GM19372 (cell line): ENCODE measurements around the gene ZFYVE28.
"Not testable (repeated sequence)": the region's sequence is repeated elsewhere in the genome, so short reads cannot be mapped to it uniquely, and the experiment has no call there.

Source experiments
- ATAC-seq: cut with Tn5 transposase; IDR thresholded peaks from one replicate; pipeline ENCODE4 v1.9.1; 2021; ENCODE audit warnings: mild to moderate bottlenecking, low read depth, moderate library complexity; ENCODE audit not compliant: unreplicated experiment

The ZFYVE28 gene

DNA sequence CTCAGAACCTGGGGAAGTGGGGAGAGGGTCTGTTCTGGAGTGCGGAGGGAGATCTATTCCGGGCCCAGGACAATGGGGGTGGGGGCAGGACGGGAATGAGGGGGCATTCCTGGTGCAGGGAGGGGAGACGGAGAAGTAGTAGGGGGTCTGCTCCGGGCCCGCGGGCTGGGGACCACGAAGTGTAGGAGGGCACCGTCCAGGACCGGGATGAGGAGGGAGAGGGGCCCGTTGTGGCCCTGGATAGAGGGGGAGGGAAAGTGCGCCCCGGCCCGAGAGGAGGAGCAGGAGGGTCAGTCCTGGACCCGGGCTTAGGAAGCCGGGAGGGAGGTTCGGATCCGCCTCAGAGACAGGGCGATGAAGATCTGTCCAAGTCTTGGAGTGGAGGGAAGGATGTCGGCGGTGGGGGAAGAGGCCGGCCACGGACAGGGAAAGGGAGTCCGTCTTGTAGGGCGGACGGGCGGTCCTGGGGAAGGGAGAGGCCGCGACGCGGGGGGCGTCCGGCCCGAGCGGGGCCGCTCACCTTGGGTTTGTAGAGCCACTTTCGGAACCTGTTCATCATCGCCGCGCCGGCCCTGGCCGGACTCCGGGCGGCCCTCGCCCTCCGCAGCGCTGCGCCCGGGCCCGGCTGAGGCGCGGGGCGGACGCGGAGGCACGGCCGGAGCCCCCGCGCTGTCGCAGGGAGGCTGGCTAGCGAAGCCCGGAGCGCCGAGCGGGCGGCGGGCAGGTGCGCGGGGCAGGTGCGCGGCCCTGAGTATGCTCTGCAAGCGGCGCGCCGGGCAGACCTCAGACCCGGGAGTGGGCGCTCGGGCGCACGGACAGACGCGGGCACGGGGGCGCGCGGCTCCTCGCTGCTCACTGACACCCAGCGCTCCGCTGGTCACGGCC, at the start of gene ZFYVE28:
ZFYVE28 (minus strand) TSS at position 881 of the 885 bp plus-strand sequence; CDS start at position 559, 322 bp downstream.
- ATAC-seq = no peak

DNA sequence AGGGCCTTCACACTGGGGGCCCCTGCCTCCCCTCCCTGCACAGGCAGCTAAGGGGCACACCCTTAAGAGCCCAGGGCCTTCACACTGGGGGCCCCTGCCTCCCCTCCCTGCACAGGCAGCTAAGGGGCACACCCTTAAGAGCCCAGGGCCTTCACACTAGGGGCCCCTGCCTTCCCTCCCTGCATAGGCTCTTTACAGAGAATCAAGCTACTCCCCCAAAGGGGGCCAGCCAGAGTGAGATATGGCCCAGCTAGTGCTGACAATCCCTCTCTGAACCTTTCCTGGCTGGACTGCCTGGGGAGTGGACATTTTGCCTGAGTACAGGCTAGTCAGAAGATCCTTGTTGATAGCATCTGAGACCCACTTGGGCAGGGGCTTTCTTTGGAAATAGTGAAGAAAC, 47.1 kb upstream of the ZFYVE28 start:
- ATAC-seq = not testable (repeated sequence)

DNA sequence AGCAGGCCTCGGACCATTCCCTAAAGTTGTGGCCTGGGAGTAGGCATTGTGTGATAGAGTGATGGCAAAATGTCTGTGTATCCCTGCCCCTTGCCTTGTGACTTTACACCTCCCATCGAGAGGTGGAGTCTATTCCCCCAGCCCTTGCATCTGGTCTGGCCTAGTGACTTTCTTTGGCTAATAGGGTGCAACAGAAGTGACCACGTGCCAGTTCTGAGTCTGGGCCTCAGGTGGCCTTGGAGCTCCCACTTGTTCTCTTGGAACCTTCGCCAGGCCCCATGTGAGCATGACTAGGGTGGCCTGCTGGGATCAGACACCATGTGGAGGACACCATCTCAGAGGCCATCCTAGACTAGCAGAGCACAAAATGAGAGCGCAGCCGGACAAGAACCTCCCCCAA, 46.6 kb upstream of the ZFYVE28 start:
- no peak for ATAC-seq

DNA sequence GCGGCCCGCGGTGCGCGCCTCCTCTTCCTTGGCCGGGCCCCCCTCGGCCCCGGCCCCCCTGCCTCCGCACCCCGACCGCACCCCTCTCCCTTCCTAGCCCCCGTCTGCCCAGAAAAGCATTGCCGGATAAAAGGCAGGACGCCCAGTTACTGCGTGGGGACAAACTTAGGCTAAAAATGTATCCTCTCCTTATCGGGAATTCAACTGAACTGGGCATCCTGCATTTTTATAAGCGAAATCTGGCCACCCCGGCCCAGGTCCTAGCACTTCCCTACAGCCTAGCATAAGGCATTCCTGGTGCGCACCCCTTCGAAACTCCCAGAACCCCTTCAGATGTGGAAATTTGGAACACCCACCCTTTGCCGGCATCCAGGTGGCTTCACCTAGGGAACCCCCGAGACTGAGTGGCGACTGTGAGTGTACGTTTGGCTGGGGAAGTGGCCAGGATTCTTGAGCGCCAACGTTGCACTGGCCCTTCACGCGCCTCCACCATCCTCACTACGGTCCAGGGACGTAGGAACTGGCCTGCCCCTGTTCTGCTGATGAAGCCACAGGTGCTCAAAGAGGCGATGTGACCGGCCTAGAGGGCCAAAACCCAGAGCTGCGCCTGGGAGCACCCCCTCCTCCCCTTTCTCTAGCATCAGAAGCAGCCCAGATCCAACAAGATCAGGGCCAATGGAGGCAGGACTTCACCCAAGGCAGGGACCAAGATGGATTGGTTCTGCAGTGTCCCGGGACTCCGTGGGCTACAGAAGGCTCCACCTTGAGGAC, 44.7 kb upstream of the ZFYVE28 start:
- ATAC-seq = no peak

DNA sequence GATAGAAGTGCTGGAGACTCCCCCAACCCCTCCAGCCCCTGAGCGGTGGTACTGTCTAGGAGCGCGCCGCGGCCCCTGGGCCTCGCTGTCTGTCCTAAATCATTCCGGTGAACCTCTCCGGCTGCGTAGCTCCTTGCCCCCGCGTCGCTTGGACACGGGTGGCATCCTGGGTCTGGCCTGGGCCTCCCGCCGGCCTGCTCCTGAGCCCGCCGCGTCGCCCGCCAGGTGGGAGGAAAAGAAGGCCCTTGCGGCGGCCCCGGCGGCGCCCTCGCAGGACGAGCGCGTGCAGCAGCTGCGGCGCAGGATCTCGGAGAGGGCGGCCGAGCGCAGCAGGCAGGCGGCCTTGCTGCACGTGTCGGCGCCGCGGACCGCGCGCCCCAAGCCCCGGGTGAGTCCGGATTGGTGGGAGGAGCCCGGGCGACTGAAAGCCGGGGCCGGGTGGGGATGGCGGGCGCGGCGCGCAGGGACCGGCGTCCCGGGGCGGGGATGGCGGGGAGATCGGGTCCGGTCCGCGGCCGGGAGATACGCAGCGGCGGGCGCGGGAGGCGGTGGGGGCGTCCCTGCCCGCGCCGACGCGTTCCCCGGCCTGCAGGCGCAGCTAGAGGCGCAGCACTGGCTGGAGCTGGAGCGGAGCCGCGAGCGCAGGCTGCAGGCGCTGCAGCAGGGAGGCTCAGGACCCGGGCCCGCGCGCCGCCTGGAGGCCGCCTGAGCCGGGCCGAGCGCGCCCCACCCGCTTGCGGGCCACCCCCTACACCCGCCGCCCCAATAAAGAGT, 44.0 kb upstream of the ZFYVE28 start:
- ATAC-seq = peak; percentile 81

DNA sequence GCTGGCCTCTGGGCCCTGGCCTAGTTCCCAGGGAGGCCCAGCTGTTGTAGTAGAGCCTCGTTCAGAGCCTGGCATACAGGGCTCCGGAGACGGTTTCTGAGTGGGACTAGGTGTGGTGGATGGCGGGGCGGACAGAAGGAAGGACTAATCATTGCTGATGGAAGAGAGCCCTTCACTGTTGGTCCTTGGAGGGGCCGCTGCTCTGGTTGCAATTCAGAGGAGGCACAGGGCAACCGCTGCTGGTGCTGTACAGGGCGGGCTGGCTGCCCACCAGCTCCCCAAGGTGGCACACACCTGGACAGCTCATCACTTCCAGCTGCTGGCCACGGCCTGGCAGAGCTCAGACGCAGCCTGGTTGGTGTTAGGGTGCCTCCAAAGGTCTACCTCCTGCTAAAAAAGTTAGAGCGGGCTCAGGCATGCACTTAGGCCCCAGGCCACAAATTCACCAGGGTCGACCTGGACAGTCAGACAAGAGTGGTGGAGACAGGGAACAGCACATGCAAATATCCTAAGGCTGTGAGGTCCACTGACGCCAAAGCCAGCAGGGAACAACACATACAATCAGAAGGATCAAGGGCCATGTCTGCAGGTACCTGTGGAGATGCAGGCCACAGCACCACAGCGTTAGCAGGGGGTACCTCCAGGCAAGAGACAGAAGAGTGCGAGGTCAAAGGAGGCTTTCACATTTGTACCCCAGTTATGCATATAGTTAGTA, 43.0 kb upstream of the ZFYVE28 start:
- ATAC-seq = no peak

DNA sequence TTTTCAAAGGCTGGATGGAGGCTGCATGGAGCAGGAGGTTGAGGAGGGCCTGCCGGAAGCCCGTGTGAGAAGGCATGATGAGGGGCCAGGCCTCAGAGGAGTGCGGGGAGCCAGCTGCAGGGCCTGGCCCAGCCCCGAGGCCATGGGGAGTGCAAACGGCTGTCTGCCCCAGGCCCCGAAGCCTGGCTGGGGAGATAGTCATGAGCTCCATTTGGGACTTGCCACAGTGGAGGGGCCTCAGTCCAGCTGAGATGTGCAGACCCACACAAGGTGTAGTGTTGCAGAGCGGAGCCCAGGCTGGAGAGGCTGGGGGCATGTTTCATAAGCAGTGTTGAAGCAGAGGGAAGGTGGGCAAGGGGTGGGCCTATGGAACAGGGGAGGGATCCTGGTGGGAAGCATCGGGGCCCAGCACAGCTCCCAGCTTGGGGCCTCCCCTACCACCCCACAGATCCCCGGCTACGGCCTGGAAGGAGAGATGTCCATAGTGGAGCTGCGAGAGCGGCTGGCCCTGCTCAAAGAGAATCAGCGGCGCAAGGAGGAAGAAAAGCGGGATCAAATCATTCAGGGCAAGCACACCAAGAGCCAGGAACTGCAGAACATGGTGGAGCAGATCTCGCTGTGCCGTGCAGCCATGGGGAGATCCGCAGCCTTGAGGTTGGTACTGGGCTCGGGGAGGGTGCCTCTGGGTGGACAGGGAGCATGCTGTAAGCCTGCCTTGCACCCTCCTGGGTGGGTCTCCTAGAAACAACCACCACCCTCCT, 41.3 kb upstream of the ZFYVE28 start:
- no peak for ATAC-seq

DNA sequence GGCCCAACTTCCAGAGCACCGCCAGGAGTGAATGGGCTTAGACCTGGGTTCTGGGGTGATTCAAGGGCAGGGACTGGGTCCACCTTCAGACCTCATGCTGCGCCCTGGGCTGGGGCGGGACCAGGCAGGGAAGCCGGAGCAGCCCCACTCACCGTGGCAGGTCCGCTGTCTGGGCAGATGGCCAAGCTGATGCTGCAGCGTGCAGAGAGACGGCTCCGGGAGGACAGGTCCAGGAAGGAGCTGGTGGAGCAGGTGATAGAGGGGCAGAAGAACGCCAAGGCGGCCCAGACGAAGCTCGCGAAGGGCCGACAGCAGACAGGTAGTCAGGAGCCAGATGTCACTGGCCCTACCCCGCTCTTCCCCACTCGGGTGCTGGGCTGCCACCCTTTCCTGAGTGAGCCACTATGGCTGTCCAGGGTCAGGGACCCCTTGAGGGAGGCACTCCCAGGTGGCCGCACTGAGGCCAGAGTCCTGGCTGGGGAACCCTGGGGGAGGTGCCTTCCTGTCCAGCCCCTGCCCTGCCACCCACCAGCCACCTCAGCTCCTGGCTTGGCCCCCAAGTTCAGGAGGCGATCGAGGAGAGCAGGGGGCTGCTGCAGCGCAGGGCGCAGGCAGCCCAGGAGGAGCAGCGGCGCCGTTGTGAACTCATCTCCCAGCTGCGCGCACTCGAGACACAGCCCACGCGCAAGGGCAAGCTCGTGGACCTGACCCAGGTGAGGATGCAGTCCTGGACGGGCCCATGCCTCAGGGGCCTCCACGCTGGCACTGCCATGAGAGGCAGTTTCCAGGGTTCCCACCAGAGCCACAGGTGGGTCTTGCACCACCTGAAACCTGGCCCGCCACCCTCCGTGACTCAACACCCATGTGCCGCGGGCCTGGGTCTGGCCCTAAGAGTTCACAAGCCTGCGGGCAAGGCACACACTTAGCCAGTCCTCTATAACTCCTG, 40.4 kb upstream of the ZFYVE28 start:
- ATAC-seq = no peak

DNA sequence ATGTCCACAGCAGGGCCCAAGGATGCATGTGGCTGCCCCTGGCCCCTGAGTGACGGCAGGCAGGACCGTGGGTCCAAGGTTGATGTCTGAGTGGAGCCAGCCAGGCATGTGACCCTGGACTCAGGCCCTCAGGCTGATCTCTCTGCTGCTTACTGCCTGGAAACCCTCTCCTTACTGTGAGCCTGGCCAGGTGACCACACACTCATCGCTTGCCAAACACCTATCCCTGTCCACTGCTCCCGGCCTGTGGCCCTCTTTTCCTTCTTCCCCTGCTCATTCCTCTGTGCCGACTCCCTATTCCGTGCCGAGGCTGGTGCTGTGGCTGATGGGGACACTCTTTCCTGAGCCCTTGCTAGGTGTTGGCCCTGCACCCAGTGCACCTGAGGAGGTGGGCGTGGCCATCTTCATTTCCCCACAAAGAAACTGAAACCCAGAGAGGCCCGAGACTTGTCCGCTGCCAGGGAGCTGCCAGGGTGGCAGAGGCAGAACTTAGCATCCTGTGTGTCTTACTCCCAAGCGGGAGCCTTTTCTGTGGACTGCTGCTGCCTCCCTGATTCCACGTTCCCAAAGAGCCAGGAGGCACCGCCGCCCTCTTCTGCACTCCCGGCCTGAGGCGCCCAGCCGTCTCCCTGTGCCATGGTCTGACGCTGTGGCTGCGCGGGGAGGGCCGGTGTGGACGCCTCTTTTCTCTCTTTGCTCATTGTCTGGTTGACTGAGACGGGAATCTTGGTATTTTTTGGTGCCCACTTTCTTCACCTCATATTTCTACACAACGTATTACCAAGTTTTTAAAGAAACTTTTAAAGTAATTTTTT, 39.2 kb upstream of the ZFYVE28 start:
- no peak for ATAC-seq

DNA sequence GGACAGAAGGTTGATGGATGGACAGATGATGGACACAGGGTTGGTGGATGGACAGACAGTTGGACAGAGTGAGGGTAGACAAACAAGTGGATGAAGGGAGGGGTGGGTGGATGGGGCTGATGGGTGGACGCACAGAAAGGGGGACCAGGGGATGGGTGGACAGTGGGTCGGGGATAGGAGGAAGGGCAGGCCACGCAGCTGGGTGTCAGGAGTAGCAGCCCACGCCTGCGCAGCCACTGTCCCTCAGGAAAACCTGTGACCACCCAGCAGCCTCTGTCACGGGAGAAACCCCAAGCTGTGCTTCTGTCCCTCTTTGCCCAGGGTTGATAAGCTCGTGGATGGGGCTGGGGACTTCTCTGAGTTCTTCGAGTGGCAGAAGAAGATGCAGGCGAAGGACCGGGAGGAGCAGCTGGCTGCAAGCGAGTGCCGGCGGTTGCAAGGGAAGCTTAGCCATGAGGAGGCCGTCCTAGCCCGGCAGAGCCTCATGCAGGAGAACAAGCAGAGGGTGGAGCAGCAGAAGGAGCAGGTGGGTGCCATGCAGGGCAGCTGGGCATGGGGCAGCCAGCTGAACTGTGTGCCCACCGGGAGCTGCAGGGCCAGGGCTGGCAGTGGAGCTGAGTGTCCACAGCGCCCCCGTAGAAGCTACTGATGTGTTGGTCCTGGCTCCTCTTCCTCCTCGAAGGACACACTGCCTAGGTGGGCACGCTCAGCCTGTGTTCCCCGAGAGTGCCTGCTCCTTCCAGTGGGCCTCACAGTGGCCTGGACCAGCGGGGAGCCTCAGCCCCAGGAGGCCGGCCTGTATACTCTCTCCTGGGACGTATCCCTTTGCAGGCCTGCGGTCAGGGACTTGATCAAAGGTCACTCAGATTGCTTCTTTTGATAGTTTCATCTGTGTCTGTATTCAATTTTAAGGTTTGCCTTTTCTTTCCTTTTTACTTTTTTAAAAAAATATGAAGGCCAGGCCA, 33.7 kb upstream of the ZFYVE28 start:
- ATAC-seq = no peak

DNA sequence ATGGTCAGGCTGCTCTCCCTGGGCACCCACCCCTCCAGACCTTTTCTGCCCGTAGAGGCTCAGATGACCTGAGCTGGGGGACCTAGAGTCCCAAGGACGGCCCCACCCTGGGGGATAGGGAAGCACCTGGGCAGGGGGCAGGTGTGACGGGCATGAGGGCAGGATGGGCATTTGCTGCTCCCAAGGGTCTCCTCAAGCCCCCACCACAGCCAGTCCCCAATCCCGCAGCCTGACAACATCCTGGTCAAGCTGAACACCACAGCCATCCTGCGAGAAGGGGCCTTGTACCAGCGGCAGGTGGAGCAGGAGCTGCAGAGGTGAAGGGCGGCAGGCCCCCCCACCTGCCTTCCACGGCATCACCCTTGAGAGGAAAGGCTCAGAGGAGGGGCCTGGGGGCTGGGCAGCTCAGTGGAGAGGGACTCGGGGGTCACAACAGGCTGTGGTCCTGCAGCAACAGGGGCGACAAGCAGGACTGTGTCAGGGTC, 32.6 kb upstream of the ZFYVE28 start:
- ATAC-seq = no peak

DNA sequence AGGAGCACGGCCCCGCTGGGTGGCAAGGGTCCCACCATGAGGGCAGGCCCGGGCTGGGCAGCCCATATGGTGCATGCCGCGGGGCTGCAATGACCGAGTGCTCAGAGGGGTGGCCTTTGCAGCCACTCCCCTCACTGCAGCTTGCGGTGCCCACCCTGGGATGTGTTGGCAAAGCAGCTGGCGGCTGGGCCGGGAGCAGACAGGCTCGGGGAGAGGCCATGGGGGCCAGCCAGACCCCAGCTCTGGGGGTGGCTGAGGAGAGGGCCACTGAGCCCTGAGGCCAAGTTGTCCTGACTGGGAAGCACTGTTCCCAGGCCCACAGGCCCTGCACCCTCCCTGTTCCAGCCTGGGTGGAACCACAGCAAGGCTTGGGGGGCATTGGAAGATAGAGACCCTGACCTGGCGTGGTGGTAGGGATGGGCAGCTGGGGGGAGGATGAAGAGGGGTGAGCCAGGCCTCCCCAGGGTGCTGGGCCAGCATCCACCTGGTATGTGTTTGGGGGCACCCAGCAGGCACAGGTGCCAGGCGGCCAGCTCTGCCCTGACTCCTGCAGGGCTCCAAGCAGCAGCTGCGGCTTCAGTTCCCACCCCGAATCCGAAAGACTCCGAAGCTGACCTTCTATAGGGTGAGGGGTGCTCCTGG, 32.1 kb upstream of the ZFYVE28 start:
- ATAC-seq = no peak

DNA sequence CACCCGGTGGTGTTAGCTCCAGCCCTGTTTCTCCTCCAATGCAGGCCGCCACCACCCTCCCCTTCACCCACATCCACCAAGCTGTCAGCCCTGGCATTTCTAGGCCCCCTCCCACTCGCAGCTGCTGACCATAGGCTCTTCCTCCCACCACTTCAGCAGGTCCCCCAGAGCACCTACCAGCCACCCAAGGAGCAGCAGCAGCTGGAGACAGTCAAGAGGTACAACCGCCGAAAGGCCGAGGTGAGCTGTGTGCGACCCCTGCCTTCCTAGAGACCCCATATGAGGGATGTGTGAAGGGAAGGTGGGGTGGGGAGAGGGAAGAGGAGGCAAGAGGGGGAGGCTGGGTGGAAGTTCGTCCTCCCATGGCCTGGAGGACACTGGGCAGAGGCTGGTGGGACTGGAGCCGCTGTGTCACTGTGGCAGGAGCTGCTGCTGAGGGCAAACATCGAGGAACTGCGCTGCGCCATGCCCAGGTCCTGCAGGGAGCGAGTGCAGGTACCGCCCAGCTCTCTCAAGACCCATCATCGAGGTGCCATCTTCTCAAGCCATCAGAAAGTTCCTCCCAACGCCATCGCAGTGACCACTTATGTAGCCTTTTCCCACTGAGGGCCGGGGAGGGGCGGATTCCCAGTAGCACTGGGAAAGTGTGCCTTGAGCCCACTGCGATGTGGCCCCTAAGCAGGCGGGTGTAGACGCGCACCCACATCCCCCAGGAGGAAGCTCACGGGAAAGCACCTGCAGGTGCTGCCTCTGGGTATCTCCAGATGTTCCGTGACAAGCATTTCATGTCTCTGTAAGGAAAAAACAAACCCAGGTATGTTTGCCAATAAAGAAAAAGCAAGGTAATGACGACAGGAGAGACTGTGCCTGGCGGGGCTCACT, 31.3 kb upstream of the ZFYVE28 start:
- ATAC-seq = no peak

DNA sequence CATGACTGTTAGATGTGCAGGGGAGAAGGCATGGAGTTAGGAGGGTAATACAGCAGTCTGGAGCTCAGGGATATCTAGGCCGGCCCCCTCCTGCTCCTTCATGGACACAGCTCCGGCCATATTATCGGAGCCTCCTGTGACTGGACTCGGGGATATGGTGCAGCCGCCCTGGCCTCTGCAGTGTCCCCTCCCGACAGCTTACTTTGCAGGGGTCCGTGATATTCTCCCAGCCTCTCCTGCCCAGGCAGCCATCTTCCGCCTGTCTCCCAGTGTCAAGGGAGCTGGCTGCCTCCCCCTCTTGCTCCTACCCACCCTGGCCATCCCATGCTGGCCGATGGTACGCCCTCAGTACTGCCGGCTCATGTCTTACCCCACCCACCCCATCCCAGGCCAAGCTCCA, 30.6 kb upstream of the ZFYVE28 start:
- no peak for ATAC-seq

DNA sequence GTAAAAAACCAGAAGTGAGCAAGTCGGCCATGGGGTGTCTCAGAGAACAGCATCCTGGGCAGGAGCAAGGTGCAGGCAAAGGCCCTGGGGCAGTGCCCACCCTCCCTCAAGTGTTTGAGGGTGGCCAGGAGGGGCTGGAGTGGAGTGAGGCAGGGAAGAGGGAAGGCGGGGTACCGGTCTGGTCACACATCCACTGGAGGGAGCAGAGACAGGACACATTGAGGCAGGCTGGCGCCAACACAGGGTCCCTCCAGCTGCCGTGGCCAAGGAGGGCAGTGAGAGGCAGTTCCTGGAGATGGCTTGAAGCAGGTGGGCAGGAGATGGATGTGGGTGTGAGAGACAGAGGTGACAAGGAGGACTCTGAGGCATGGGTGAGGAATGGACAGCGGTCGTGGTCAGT, 30.1 kb upstream of the ZFYVE28 start:
- ATAC-seq = no peak
